Ovary (tissue), 9 donors: ENCODE results near the gene EPC2. TPM values are rescaled to one million over a fixed set of nuclear protein-coding genes. Genes with fewer than 3 reads are reported as not detected.

Experiments used
- DNase-seq, 5 donors: peaks; one replicate each; pipeline ENCODE4 v3.0.0-alpha.2; 2019 to 2020
- H3K27ac ChIP-seq, 2 donors: fragments of 200-600 bp; one replicate each; pipeline versions ENCODE4 v1.5.1 to v1.8.0; 2019 to 2022
- H3K27me3 ChIP-seq: fragments of 200-600 bp; one replicate; pipeline ENCODE4 v1.8.0; 2022
- H3K36me3 ChIP-seq: fragments of 200-600 bp; sonication (generic); one replicate; pipeline ENCODE4 v1.5.1; 2019
- H3K4me1 ChIP-seq: one replicate; pipeline ENCODE4 v1.8.1; 2013; ENCODE audit warnings: mild to moderate bottlenecking, moderate library complexity; ENCODE audit not compliant: insufficient read depth
- H3K4me3 ChIP-seq: fragments of 200-600 bp; sonication (generic); one replicate; pipeline ENCODE4 v1.5.1; 2017
- H3K9me3 ChIP-seq, 2 donors: fragments of 200-600 bp in 1 of 2; sonication (generic) in 1 of 2; one replicate each; pipeline versions ENCODE4 v1.5.1 to v1.8.1; 2013 to 2019; ENCODE audit warnings: mild to moderate bottlenecking in 1 of 2, moderate library complexity in 1 of 2
- CTCF ChIP-seq, 3 donors: fragments of 450-650 bp in 2 of 3; fragments of 200-600 bp in 1 of 3; IDR thresholded peaks; one replicate each; pipeline versions ENCODE4 v1.5.1 to v1.8.0; 2016 to 2022; ENCODE audit warnings: antibody characterized with exemption in 3 of 3, mild to moderate bottlenecking in 1 of 3
- EP300 ChIP-seq: sonication (generic); formaldehyde crosslinking; IDR thresholded peaks from one replicate; pipeline ENCODE4 v1.6.1; 2017; ENCODE audit warnings: antibody characterized with exemption
- POLR2A ChIP-seq: fragments of 450-650 bp; IDR thresholded peaks from one replicate; pipeline ENCODE4 v1.6.1; 2017; ENCODE audit warnings: antibody characterized with exemption, mild to moderate bottlenecking, moderate library complexity
- WGBS, 3 donors: extraction: QIAGEN DNeasy Blood & Tissue Kit in 1 of 3; methylation state at CpG; one replicate each; pipeline versions ENCODE4 v1.1.5 to v1.1.7; 2013 to 2017; 5-methylcytosine and 5-hydroxymethylcytosine counted together
- intact Hi-C, 4 donors: fragments of 100-400 bp; cut with DNase I; formaldehyde crosslinking; loops; one replicate each; pipeline versions ENCODE4 v1.11.0 to v1.15.1; 2022 to 2023
- polyA plus RNA-seq, 2 donors: library from polyadenylated mRNA; stranded (reverse); fragments of 200-250 nt in 1 of 2; fragments of 350-450 nt in 1 of 2; fragmentation: Illumina TruSeq in 1 of 2; extraction: RNeasy Lipid Tissue Mini Kit (QIAGEN cat#74804) in 1 of 2; gene quantifications; one replicate each; pipeline ENCODE4 v1.2.3, GENCODE V29; 2013 to 2014
- total RNA-seq, 7 donors: library from RNA; depleted of rRNA in 2 of 7; stranded (reverse); fragments of >200 nt in 2 of 7; fragmentation: NEBNext Ultra II Directional in 3 of 7; extraction: Animal tissue kit (Norgen Biotek cat#: 25700) in 3 of 7; gene quantifications; one replicate each; pipeline versions ENCODE4 v1.1.0 to v1.2.4, GENCODE V29; 2016 to 2023
- donor health status: DM: no; HTN: no; CAD: no; lungs with moderate emphysema.
- donor health status: DM: no; HTN: no; CAD: no.
- donor health status: Bipolar disorder and iron deficiency.
- donor health status: DM: yes; HTN: yes; CAD: no.
- donor health status: DM: no; HTN: no; CAD: no.
- donor health status: DM: yes; HTN: yes; CAD: no.

The EPC2 gene
- total and polyA plus RNA-seq, 9 donors: 25.7 to 53.4 (median 35.2) TPM

- TF ChIP-seq EP300 (no peak), CTCF (IDR thresholded peaks at IDR 0.05) (no peak), POLR2A (no peak)
- peaks cover 0 to 6% of the 10 kb centered on the region in 2 donors for H3K9me3 ChIP-seq
- H3K27me3 ChIP-seq: no peaks in the 10 kb centered on the region
- no peaks in the 10 kb centered on the region for H3K36me3 ChIP-seq
- DNase-seq: no peak
- 94 to 98% (median 97%) methylated on average over 1 of the region's 1 CpG for WGBS, 3 donors
- no peaks in the 10 kb centered on the region for H3K4me1 ChIP-seq
- no peak overlapping the region for H3K4me3 ChIP-seq
- intact Hi-C loops: loop anchor here in 1 of 4 donors (10.0 kb wide), 1 partner anchor 448 kb away; no protein-coding TSS in a partner anchor
- H3K27ac ChIP-seq: no peak overlapping the region
Observed at GRCh38 chr2:148702475-148702874, 57.9 kb downstream of the EPC2 start.

DNA sequence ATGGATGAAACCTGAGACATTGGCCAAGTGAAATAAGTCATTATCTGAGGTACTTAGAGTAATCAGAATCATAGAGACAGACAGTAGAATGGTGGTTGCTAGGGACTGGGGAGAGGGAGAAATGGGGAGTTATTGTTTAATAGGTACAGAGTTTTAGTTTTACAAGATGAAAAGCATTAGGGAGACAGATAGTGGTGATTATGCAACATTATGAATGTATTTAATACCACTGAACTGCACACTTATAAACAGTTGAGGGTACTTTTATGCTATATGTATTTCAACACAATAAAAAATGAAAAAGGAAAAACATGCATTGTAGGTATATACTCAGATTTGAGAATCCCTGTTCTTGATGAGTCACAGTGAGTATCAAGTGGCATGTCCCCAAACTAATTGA lies 59.7 kb downstream of the EPC2 start:
- no peak for DNase-seq
- H3K27me3 ChIP-seq: no peaks in the 10 kb centered on the region
- no peak overlapping the region for H3K4me3 ChIP-seq
- TF ChIP-seq CTCF (IDR thresholded peaks at IDR 0.05): no peak
- TF ChIP-seq POLR2A: no peak
- TF ChIP-seq EP300: no peak
- H3K27ac ChIP-seq: no peak overlapping the region
- no peaks in the 10 kb centered on the region for H3K36me3 ChIP-seq
- no peaks in the 10 kb centered on the region for H3K4me1 ChIP-seq
- H3K9me3 ChIP-seq: peaks cover 0 to 6% of the 10 kb centered on the region in 2 donors
- intact Hi-C loops: loop anchor here in 1 of 4 donors (10.0 kb wide), 1 partner anchor 449 kb away; no protein-coding TSS in a partner anchor

GRCh38 chr2:148716378-148716920 lies 71.9 kb downstream of the EPC2 start:
- DNase-seq: no peak
- H3K4me3 ChIP-seq: no peak overlapping the region
- 65 to 83% (median 65%) methylated on average over 2 of the region's 2 CpGs for whole genome bisulfite sequencing, 3 donors
- H3K4me1 ChIP-seq: peaks cover 8% of the 10 kb centered on the region
- intact Hi-C loops: no loop called here
- TF ChIP-seq CTCF (IDR thresholded peaks at IDR 0.05) (no peak), EP300 (no peak), POLR2A (no peak)
- no peaks in the 10 kb centered on the region for H3K9me3 ChIP-seq
- H3K36me3 ChIP-seq: no peaks in the 10 kb centered on the region
- H3K27me3 ChIP-seq: no peaks in the 10 kb centered on the region
- H3K27ac ChIP-seq: no peak overlapping the region

GRCh38 chr2:148718039-148718438 lies 73.5 kb downstream of the EPC2 start:
- 77 to 81% (median 79%) methylated on average over 3 of the region's 3 CpGs for WGBS, 3 donors
- no peak for DNase-seq
- no peak for TF ChIP-seq EP300
- no peak for TF ChIP-seq CTCF (IDR thresholded peaks at IDR 0.05)
- TF ChIP-seq POLR2A: no peak
- no peaks in the 10 kb centered on the region for H3K27me3 ChIP-seq
- no peak overlapping the region for H3K27ac ChIP-seq
- H3K9me3 ChIP-seq: no peaks in the 10 kb centered on the region
- peaks cover 11% of the 10 kb centered on the region for H3K4me1 ChIP-seq
- H3K36me3 ChIP-seq: no peaks in the 10 kb centered on the region
- intact Hi-C loops: no loop called here
- H3K4me3 ChIP-seq: no peak overlapping the region
